ENCODE results near the gene RNU7-1. TPM values are rescaled to one million over a fixed set of nuclear protein-coding genes. Genes with fewer than 3 reads are reported as not detected.
A peak's percentile ranks its signal among the peaks of the same experiment; 100 is the strongest.

The RNU7-1 gene
- total and polyA plus RNA-seq, 10 of the 15 experiments (the other 5 are each of a cell fraction or from before 2014, with no cell fraction given): not detected

DNA sequence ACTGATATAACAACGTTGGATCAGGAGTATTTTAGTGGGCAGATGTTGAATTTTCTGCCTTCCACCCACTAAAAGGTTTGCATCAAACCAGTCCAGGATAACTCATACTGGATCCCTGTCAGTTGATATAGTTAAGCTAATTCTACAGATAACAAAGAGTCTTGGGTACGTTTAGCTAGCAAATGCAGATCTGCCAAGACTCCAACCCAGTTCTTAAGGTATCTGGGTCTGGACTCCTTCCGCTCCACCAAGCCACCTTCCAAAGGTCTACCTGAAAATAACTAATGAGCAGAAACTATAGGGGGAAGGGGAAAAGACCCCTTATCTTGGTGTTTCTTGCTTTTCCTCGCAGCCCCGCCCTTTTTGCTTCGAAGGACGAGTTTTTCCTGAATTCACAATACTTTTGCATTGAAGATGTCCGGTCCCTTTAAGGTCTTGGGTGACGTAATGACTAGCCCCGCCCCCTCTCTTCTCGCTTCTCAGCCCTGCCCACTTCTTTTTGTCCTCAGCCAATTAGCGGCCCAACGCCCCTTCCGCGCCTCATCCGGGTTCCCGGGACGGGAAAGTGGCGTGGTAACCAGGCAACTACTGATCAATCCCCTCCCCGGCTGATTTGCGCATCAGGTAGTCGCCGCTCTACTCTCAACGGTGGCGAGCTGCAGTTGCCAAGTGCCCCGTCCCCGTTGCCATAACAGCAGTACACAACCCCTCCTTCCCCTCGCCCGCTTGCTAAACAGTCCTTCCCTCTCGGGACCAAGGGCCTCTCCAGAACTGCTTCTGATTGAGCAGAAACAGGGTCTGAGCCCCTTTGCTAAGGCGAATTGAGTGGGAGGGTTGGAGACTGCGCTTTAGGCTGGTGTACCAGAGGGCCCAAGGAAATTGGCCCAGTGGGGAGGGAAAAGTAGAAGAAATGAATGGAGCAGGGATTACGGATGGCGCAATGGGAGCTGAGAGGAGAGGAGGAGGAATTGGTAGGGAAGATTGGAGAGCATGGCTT, 39.0 kb upstream of the RNU7-1 start, which contains the start of gene LRRC23 (continued):
- TF ChIP-seq, protein P1, sequence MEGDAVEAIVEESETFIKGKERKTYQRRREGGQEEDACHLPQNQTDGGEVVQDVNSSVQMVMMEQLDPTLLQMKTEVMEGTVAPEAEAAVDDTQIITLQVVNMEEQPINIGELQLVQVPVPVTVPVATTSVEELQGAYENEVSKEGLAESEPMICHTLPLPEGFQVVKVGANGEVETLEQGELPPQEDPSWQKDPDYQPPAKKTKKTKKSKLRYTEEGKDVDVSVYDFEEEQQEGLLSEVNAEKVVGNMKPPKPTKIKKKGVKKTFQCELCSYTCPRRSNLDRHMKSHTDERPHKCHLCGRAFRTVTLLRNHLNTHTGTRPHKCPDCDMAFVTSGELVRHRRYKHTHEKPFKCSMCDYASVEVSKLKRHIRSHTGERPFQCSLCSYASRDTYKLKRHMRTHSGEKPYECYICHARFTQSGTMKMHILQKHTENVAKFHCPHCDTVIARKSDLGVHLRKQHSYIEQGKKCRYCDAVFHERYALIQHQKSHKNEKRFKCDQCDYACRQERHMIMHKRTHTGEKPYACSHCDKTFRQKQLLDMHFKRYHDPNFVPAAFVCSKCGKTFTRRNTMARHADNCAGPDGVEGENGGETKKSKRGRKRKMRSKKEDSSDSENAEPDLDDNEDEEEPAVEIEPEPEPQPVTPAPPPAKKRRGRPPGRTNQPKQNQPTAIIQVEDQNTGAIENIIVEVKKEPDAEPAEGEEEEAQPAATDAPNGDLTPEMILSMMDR (IDR thresholded peaks at IDR 0.05 in 2 of 3, conservative IDR thresholded peaks at IDR 0.05 in 1 of 3; ENCODE audit: control insufficient read depth in 2 of 3, extremely low read depth in 1 of 3, insufficient read depth in 1 of 3, low read depth in 3 of 3, low read length in 3 of 3): no peak
- TF ChIP-seq EZH2 (IDR thresholded peaks at IDR 0.05; ENCODE audit: borderline replicate concordance, control insufficient read depth, low read depth, low read length) (no peak), TCF12 (IDR thresholded peaks at IDR 0.05; ENCODE audit: low read depth, low read length) (no peak), TARDBP (IDR thresholded peaks at IDR 0.05; ENCODE audit: borderline replicate concordance) (no peak), SREBF2 (IDR thresholded peaks at IDR 0.05; ENCODE audit: low read length) (no peak), NFYB (IDR thresholded peaks at IDR 0.05; ENCODE audit: insufficient read depth, low read depth, low read length) (peak; percentile 71; the same call in 1 of the 2 replicates), PAX5 (IDR thresholded peaks at IDR 0.05; ENCODE audit: borderline replicate concordance, low read depth, low read length) (no peak), SUZ12 (IDR thresholded peaks at IDR 0.05; ENCODE audit: unreplicated experiment) (no peak), HCFC1 (IDR thresholded peaks at IDR 0.05; ENCODE audit: low read length) (no peak), SUPT20H (IDR thresholded peaks at IDR 0.05; ENCODE audit: borderline replicate concordance, control insufficient read depth, low read depth, low read length) (no peak), STAT3 (IDR thresholded peaks at IDR 0.05; ENCODE audit: low read depth, low read length) (no peak), ZSCAN29 (IDR thresholded peaks at IDR 0.05) (no peak), ZNF24 (IDR thresholded peaks at IDR 0.05) (no peak), BRCA1 (IDR thresholded peaks at IDR 0.05; ENCODE audit: low read depth, low read length) (no peak), BHLHE40 (IDR thresholded peaks at IDR 0.05; ENCODE audit: borderline replicate concordance in 1 of 2, low read depth in 2 of 2, low read length in 1 of 2) (no peak)
- TF ChIP-seq, protein P2, sequence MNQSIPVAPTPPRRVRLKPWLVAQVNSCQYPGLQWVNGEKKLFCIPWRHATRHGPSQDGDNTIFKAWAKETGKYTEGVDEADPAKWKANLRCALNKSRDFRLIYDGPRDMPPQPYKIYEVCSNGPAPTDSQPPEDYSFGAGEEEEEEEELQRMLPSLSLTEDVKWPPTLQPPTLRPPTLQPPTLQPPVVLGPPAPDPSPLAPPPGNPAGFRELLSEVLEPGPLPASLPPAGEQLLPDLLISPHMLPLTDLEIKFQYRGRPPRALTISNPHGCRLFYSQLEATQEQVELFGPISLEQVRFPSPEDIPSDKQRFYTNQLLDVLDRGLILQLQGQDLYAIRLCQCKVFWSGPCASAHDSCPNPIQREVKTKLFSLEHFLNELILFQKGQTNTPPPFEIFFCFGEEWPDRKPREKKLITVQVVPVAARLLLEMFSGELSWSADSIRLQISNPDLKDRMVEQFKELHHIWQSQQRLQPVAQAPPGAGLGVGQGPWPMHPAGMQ (IDR thresholded peaks at IDR 0.05; ENCODE audit: borderline replicate concordance): no peak
- TF ChIP-seq, protein P3, sequence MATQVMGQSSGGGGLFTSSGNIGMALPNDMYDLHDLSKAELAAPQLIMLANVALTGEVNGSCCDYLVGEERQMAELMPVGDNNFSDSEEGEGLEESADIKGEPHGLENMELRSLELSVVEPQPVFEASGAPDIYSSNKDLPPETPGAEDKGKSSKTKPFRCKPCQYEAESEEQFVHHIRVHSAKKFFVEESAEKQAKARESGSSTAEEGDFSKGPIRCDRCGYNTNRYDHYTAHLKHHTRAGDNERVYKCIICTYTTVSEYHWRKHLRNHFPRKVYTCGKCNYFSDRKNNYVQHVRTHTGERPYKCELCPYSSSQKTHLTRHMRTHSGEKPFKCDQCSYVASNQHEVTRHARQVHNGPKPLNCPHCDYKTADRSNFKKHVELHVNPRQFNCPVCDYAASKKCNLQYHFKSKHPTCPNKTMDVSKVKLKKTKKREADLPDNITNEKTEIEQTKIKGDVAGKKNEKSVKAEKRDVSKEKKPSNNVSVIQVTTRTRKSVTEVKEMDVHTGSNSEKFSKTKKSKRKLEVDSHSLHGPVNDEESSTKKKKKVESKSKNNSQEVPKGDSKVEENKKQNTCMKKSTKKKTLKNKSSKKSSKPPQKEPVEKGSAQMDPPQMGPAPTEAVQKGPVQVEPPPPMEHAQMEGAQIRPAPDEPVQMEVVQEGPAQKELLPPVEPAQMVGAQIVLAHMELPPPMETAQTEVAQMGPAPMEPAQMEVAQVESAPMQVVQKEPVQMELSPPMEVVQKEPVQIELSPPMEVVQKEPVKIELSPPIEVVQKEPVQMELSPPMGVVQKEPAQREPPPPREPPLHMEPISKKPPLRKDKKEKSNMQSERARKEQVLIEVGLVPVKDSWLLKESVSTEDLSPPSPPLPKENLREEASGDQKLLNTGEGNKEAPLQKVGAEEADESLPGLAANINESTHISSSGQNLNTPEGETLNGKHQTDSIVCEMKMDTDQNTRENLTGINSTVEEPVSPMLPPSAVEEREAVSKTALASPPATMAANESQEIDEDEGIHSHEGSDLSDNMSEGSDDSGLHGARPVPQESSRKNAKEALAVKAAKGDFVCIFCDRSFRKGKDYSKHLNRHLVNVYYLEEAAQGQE (IDR thresholded peaks at IDR 0.05; ENCODE audit: low read depth, low read length): no peak
- TF ChIP-seq, protein P4, sequence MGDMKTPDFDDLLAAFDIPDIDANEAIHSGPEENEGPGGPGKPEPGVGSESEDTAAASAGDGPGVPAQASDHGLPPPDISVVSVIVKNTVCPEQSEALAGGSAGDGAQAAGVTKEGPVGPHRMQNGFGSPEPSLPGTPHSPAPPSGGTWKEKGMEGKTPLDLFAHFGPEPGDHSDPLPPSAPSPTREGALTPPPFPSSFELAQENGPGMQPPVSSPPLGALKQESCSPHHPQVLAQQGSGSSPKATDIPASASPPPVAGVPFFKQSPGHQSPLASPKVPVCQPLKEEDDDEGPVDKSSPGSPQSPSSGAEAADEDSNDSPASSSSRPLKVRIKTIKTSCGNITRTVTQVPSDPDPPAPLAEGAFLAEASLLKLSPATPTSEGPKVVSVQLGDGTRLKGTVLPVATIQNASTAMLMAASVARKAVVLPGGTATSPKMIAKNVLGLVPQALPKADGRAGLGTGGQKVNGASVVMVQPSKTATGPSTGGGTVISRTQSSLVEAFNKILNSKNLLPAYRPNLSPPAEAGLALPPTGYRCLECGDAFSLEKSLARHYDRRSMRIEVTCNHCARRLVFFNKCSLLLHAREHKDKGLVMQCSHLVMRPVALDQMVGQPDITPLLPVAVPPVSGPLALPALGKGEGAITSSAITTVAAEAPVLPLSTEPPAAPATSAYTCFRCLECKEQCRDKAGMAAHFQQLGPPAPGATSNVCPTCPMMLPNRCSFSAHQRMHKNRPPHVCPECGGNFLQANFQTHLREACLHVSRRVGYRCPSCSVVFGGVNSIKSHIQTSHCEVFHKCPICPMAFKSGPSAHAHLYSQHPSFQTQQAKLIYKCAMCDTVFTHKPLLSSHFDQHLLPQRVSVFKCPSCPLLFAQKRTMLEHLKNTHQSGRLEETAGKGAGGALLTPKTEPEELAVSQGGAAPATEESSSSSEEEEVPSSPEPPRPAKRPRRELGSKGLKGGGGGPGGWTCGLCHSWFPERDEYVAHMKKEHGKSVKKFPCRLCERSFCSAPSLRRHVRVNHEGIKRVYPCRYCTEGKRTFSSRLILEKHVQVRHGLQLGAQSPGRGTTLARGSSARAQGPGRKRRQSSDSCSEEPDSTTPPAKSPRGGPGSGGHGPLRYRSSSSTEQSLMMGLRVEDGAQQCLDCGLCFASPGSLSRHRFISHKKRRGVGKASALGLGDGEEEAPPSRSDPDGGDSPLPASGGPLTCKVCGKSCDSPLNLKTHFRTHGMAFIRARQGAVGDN (IDR thresholded peaks at IDR 0.05): no peak

All from GM12878 (cell line).